Measurements from ENCODE around the gene SBF1.

Gene SBF1

DNA sequence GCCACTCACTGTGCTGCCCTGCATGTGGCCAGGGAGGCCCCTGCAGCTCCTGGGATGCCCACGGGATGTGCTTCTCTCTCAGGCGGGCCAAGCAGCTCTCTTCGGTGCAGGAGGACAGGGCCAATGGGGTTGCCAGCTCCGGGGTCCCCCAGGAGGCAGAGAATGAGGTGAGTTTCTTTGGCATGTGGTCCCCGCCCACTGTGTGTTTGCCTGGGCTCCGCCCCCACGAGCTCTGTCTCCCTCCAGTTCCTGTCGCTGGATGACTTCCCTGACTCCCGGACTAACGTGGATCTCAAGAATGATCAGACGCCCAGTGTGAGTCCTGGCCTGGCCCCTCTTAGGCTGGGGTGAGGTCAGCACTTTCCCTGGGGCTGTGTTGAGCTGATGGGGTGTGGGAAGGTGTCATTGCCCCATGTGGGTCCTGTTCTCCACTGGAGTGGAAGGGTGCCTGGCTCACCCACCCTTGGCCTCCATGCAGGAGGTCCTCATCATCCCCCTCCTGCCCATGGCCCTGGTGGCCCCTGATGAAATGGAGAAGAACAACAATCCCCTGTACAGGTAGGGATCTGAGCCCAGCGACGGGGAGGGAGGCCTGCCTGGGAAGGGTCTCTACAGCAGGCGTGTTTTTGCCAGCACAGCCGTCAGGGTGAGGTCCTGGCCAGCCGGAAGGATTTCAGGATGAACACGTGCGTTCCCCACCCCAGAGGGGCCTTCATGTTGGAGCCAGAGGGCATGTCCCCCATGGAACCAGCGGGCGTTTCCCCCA, 42.8 kb upstream of the SBF1 start:
- no peak overlapping the region for H3K4me3 ChIP-seq (ENCODE audit: low read length)
- H3K27ac ChIP-seq (ENCODE audit: low read length) = no peak overlapping the region
- no peaks in the 10 kb centered on the region for H3K9me3 ChIP-seq (ENCODE audit: control insufficient read depth, low read depth, low read length)
- H3K36me3 ChIP-seq (ENCODE audit: control insufficient read depth, low read depth, low read length) = peaks cover 37% of the 10 kb centered on the region
- no peaks in the 10 kb centered on the region for H3K27me3 ChIP-seq (ENCODE audit: control insufficient read depth, insufficient read depth, low read length)
- H3K9ac ChIP-seq (ENCODE audit: low read length) = no peak overlapping the region
- no peaks in the 10 kb centered on the region for H3K4me1 ChIP-seq (ENCODE audit: control insufficient read depth, low read depth, low read length)

- H3K4me1 ChIP-seq (ENCODE audit: control insufficient read depth, low read depth, low read length) = no peaks in the 10 kb centered on the region
- H3K4me3 ChIP-seq (ENCODE audit: low read length) = no peak overlapping the region
- no peak overlapping the region for H3K9ac ChIP-seq (ENCODE audit: low read length)
- H3K9me3 ChIP-seq (ENCODE audit: control insufficient read depth, low read depth, low read length) = no peaks in the 10 kb centered on the region
- H3K27ac ChIP-seq (ENCODE audit: low read length) = no peak overlapping the region
- H3K36me3 ChIP-seq (ENCODE audit: control insufficient read depth, low read depth, low read length) = peaks cover 34% of the 10 kb centered on the region
- H3K27me3 ChIP-seq (ENCODE audit: control insufficient read depth, insufficient read depth, low read length) = no peaks in the 10 kb centered on the region
These were observed 42.1 kb upstream of the SBF1 start for GRCh38 chr22:50516891-50517290.

DNA sequence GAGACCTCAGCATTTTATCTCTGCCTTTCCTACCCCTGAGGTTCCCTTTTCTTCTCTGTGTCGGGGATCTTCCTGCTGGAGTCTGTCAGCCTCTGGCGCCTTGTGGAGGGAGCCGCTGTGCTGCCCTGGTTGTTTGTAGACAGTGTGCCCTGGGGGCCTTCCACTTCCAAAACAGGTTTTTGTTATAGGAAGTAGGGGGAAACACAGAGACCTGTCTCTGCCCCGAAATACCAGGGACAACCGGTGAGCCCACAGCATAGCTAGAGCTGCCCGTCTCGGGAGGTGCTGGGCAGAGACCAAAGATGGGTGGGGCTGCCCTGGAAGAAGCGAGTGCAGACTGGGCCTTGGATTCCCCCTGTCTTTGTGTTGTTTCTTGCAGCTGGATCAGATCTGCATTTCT, 41.2 kb upstream of the SBF1 start:
- Histone ChIP-seq H3K27ac (ENCODE audit: low read length) (no peak overlapping the region), H3K4me1 (ENCODE audit: control insufficient read depth, low read depth, low read length) (no peaks in the 10 kb centered on the region), H3K9ac (ENCODE audit: low read length) (no peak overlapping the region), H3K4me3 (ENCODE audit: low read length) (no peak overlapping the region), H3K36me3 (ENCODE audit: control insufficient read depth, low read depth, low read length) (peaks cover 25% of the 10 kb centered on the region), H3K27me3 (ENCODE audit: control insufficient read depth, insufficient read depth, low read length) (no peaks in the 10 kb centered on the region), H3K9me3 (ENCODE audit: control insufficient read depth, low read depth, low read length) (no peaks in the 10 kb centered on the region)

- Histone ChIP-seq H3K9me3 (ENCODE audit: control insufficient read depth, low read depth, low read length) (no peaks in the 10 kb centered on the region), H3K27ac (ENCODE audit: low read length) (no peak overlapping the region), H3K4me3 (ENCODE audit: low read length) (no peak overlapping the region), H3K27me3 (ENCODE audit: control insufficient read depth, insufficient read depth, low read length) (no peaks in the 10 kb centered on the region), H3K4me1 (ENCODE audit: control insufficient read depth, low read depth, low read length) (no peaks in the 10 kb centered on the region), H3K9ac (ENCODE audit: low read length) (no peak overlapping the region), H3K36me3 (ENCODE audit: control insufficient read depth, low read depth, low read length) (peaks cover 11% of the 10 kb centered on the region)
These were observed 38.3 kb upstream of the SBF1 start for GRCh38 chr22:50513175-50513574.

DNA sequence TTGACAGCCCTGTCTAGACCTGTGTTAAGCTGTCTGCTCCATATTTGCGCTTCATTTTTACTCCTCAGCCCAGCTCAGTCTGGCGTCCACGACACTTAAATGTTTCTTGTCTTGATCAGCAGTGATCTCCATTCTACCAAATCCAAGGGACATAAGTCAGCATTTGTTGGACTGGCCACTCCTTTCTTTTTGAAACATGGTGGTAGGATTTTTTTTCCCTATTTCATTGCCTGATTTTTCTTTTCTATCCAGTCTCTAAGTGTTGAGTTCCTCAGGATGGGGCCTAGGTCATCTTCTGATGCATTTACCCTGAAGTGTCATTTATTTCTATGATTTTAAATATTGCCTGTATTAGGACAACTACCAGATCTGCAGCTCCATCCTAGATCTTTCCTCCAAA, 34.1 kb upstream of the SBF1 start:
- H3K36me3 ChIP-seq (ENCODE audit: control insufficient read depth, low read depth, low read length) = no peaks in the 10 kb centered on the region
- peak overlapping the region; percentile 78 for H3K9ac ChIP-seq (ENCODE audit: low read length)
- H3K9me3 ChIP-seq (ENCODE audit: control insufficient read depth, low read depth, low read length) = no peaks in the 10 kb centered on the region
- no peaks in the 10 kb centered on the region for H3K27me3 ChIP-seq (ENCODE audit: control insufficient read depth, insufficient read depth, low read length)
- no peak overlapping the region for H3K27ac ChIP-seq (ENCODE audit: low read length)
- no peaks in the 10 kb centered on the region for H3K4me1 ChIP-seq (ENCODE audit: control insufficient read depth, low read depth, low read length)
- peak overlapping the region; percentile 92 for H3K4me3 ChIP-seq (ENCODE audit: low read length)

GRCh38 chr22:50507991-50508884, 33.4 kb upstream of the SBF1 start, which contains the start of gene NCAPH2:
TSS of gene NCAPH2 (plus strand) at chr22:50508224. CDS start at chr22:50508338, 114 bp downstream.
- Histone ChIP-seq H3K9ac (ENCODE audit: low read length) (peak within 1 kb of the TSS; percentile 78), H3K27ac (ENCODE audit: low read length) (peak within 1 kb of the TSS; percentile 82), H3K4me1 (ENCODE audit: control insufficient read depth, low read depth, low read length) (no peaks in the 10 kb centered on the region), H3K9me3 (ENCODE audit: control insufficient read depth, low read depth, low read length) (no peaks in the 10 kb centered on the region), H3K36me3 (ENCODE audit: control insufficient read depth, low read depth, low read length) (no peaks in the 10 kb centered on the region), H3K4me3 (ENCODE audit: low read length) (peak within 1 kb of the TSS; percentile 92), H3K27me3 (ENCODE audit: control insufficient read depth, insufficient read depth, low read length) (no peaks in the 10 kb centered on the region)

GRCh38 chr22:50507421-50507990, 32.7 kb upstream of the SBF1 start, which contains the start of gene LMF2:
TSS of gene LMF2 (minus strand) at chr22:50507702. CDS start at chr22:50507675, 27 bp downstream.
- Histone ChIP-seq H3K27ac (ENCODE audit: low read length) (peak within 1 kb of the TSS; percentile 82), H3K9me3 (ENCODE audit: control insufficient read depth, low read depth, low read length) (no peaks in the 10 kb centered on the region), H3K9ac (ENCODE audit: low read length) (peak within 1 kb of the TSS; percentile 78), H3K4me1 (ENCODE audit: control insufficient read depth, low read depth, low read length) (no peaks in the 10 kb centered on the region), H3K4me3 (ENCODE audit: low read length) (peak within 1 kb of the TSS; percentile 92), H3K27me3 (ENCODE audit: control insufficient read depth, insufficient read depth, low read length) (no peaks in the 10 kb centered on the region), H3K36me3 (ENCODE audit: control insufficient read depth, low read depth, low read length) (no peaks in the 10 kb centered on the region)

GRCh38 chr22:50506611-50507420, 32.0 kb upstream of the SBF1 start:
- Histone ChIP-seq H3K36me3 (ENCODE audit: control insufficient read depth, low read depth, low read length) (no peaks in the 10 kb centered on the region), H3K9me3 (ENCODE audit: control insufficient read depth, low read depth, low read length) (no peaks in the 10 kb centered on the region), H3K4me3 (ENCODE audit: low read length) (peak overlapping the region; percentile 77), H3K27ac (ENCODE audit: low read length) (no peak overlapping the region), H3K4me1 (ENCODE audit: control insufficient read depth, low read depth, low read length) (no peaks in the 10 kb centered on the region), H3K27me3 (ENCODE audit: control insufficient read depth, insufficient read depth, low read length) (no peaks in the 10 kb centered on the region), H3K9ac (ENCODE audit: low read length) (peak overlapping the region; percentile 65)

GRCh38 chr22:50505776-50506610, 31.2 kb upstream of the SBF1 start:
- no peaks in the 10 kb centered on the region for H3K27me3 ChIP-seq (ENCODE audit: control insufficient read depth, insufficient read depth, low read length)
- no peak overlapping the region for H3K4me3 ChIP-seq (ENCODE audit: low read length)
- no peak overlapping the region for H3K9ac ChIP-seq (ENCODE audit: low read length)
- H3K9me3 ChIP-seq (ENCODE audit: control insufficient read depth, low read depth, low read length) = no peaks in the 10 kb centered on the region
- no peak overlapping the region for H3K27ac ChIP-seq (ENCODE audit: low read length)
- no peaks in the 10 kb centered on the region for H3K4me1 ChIP-seq (ENCODE audit: control insufficient read depth, low read depth, low read length)
- no peaks in the 10 kb centered on the region for H3K36me3 ChIP-seq (ENCODE audit: control insufficient read depth, low read depth, low read length)

GRCh38 chr22:50505276-50505775, 30.5 kb upstream of the SBF1 start:
- Histone ChIP-seq H3K9ac (ENCODE audit: low read length) (no peak overlapping the region), H3K27ac (ENCODE audit: low read length) (no peak overlapping the region)

More at GRCh38 chr22:50505276-50505775, 30.5 kb upstream of the SBF1 start:
- Histone ChIP-seq H3K27me3 (ENCODE audit: control insufficient read depth, insufficient read depth, low read length) (no peaks in the 10 kb centered on the region), H3K9me3 (ENCODE audit: control insufficient read depth, low read depth, low read length) (no peaks in the 10 kb centered on the region), H3K4me3 (ENCODE audit: low read length) (no peak overlapping the region), H3K4me1 (ENCODE audit: control insufficient read depth, low read depth, low read length) (no peaks in the 10 kb centered on the region), H3K36me3 (ENCODE audit: control insufficient read depth, low read depth, low read length) (no peaks in the 10 kb centered on the region)
